Measurements from ENCODE around the gene ITGAL.

The ITGAL gene

GRCh38 chr16:30570636-30571444 is 98.3 kb downstream of the ITGAL start:
- no peak for TF ChIP-seq MAX (IDR thresholded peaks at IDR 0.05; ENCODE audit: low read depth, low read length)
- TF ChIP-seq MYC (IDR thresholded peaks at IDR 0.05; ENCODE audit: low read depth, low read length) = no peak
- TF ChIP-seq CTCF (IDR thresholded peaks at IDR 0.05; ENCODE audit: low read depth, low read length) = no peak
- TF ChIP-seq POLR2A (IDR thresholded peaks at IDR 0.05; ENCODE audit: extremely low read depth, insufficient read length) = no peak

GRCh38 chr16:30571445-30572322 is 99.1 kb downstream of the ITGAL start, which contains the start of gene ZNF688:
Gene ZNF688, minus strand, starts transcription at chr16:30571714. Its CDS starts 85 bp downstream, at chr16:30571629.
- peak; percentile 13; the same call in 1 of the 2 replicates for TF ChIP-seq MYC (IDR thresholded peaks at IDR 0.05; ENCODE audit: low read depth, low read length)
- TF ChIP-seq CTCF (IDR thresholded peaks at IDR 0.05; ENCODE audit: low read depth, low read length) = no peak
- peak; percentile 55; the same call in 1 of the 2 replicates for TF ChIP-seq MAX (IDR thresholded peaks at IDR 0.05; ENCODE audit: low read depth, low read length)
- TF ChIP-seq POLR2A (IDR thresholded peaks at IDR 0.05; ENCODE audit: extremely low read depth, insufficient read length) = peak; percentile 51
- DNase-seq (ENCODE audit: low read depth) = peak; percentile 98
- H3K4me3 ChIP-seq (ENCODE audit: low read depth, low read length) = peak within 1 kb of the TSS; percentile 85

More at GRCh38 chr16:30570636-30571444, 98.3 kb downstream of the ITGAL start:
- peak overlapping the region; percentile 85 for H3K4me3 ChIP-seq (ENCODE audit: low read depth, low read length)
- DNase-seq (ENCODE audit: low read depth) = no peak
